GM19328 (cell line): ENCODE measurements around the gene TUBGCP5.
"Not testable (repeated sequence)": the region's sequence is repeated elsewhere in the genome, so short reads cannot be mapped to it uniquely, and the experiment has no call there.

Experiments used
- ATAC-seq: cut with Tn5 transposase; IDR thresholded peaks from one replicate; pipeline ENCODE4 v1.9.1; 2021; ENCODE audit warnings: mild to moderate bottlenecking, moderate library complexity; ENCODE audit not compliant: unreplicated experiment

The TUBGCP5 gene

DNA sequence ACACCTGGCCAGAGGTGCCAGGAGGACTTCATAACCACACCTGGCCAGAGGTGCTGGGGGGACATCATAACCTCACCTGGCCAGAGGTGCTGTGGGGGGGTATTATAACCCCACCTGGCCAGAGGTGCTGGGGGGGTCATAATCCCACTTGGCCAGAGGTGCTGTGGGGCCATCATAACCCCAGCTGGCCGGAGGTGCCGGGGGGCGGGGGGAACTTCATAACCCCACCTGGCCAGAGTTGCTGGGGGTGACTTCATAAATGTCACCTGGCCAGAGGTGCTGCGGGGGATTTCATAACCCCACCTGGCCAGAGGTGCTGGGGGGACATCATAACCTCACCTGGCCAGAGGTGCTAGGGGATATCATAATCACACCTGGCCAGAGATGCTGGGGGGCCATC lies 4.2 kb upstream of the TUBGCP5 start:
- not testable (repeated sequence) for ATAC-seq

DNA sequence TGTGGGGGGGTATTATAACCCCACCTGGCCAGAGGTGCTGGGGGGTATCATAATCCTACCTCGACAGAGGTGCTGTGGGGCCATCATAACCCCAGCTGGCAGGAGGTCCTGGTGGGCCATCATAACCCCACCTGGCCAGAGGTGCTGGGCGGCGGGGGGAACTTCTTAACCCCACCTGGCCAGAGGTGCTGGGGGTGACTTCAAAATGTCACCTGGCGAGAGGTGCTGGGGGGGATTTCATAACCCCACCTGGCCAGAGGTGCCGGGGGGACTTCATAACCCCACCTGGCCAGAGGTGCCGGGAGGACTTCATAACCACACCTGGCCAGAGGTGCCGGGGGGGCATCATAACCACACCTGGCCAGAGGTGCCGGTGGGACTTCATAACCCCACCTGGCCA lies 2.4 kb upstream of the TUBGCP5 start:
- not testable (repeated sequence) for ATAC-seq

DNA sequence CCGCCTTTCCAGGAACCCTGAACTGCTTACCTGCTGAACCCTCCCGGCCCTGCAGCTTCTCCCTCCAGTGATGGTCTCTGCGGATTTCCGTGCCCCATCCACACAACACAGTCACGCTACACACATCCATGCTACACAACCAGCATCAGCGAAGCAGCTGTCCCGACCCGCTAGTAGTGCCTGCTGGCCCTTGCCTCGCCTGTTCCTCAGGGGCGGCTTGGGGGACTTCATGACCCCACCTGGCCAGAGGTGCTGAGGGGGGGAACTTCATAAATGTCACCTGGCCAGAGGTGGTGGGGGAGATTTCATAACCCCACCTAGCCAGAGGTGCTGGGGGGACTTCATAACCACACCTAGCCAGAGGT lies 530 bp upstream of the TUBGCP5 start:
- ATAC-seq = no peak

DNA sequence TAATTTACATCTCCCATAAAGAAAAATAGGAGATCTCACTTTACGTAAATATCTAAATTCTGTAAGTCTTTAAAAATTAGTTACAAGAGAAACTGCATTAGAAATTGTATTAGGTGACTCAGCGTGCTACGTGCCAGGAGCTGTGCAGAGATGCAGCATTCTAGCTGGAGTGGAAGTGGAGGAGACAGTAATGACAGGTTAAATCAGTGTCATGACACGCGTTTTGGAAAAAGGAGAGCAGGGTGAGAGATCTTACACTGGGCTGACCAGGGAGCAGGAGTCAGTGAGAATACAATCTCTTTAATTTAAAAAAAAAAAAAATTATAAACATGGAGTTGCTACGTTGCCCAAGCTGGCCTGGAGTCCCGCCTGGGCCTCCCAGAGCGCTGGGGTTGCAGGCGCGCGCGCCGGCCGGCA lies 635 bp downstream of the TUBGCP5 start:
- peak; percentile 9 for ATAC-seq

DNA sequence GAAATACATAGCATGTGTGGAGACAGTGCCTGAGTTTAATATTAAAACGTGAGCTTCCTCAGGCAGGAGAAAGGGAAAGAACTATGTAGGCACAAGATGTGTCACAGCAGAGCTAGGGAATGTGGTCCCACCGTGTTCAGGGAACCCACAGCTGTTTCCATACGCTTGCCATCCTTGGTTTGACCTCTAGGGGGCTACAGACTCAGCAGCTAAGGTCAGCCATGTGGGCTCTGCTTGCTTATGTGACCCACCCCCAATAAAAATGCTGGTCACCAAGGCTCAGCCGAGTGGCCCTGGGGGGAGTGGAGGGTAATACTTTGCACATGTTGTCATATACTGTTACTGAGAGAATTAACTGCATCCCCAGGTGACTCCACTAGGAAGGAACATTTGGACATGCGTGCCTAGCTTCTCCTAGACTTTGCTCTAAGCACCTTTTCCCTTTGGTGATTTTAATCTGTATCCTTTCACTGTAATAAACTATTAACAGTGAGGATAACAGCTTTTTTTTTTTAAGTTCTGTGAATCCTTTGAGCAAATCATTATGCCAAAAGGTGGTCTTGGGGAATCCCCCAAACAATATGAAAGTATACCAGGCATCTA lies 3.3 kb downstream of the TUBGCP5 start:
- no peak for ATAC-seq

DNA sequence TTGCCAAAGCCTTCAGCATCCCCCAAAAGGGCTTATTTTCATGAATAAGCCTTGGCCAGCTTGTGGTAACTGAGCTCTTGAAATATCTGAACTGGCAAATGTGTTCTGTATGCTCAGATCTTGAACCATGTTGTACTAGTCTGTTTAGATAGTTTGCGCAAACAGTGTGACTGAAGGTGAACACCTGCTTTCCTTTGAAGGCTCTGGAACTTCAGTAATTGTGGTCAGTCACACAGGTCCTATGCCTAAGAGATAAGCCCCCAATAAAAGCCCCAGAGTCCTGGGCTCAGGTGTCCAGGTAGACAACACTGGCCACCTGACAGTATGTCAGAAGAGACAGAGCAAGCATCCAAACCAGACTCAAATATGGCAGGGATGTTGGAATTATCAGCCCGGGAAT lies 5.4 kb downstream of the TUBGCP5 start:
- no peak for ATAC-seq

DNA sequence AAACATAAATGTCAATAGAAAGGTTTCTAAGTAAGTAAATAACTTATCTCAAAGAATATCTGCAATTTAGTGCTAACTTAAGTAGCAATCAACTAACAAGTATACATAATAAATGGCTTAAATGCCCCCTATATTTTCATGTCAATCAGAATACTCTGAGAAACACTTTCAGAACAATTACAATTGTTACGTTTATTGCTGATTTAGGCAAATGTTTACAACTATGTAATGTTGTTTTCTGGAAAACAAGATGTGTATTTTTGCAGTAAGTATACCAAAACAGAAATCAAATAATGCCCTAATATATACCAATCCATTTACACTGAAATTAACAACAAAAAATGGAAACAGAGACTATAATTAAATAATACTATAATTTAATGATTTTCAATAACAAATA lies 13.2 kb downstream of the TUBGCP5 start:
- no peak for ATAC-seq

DNA sequence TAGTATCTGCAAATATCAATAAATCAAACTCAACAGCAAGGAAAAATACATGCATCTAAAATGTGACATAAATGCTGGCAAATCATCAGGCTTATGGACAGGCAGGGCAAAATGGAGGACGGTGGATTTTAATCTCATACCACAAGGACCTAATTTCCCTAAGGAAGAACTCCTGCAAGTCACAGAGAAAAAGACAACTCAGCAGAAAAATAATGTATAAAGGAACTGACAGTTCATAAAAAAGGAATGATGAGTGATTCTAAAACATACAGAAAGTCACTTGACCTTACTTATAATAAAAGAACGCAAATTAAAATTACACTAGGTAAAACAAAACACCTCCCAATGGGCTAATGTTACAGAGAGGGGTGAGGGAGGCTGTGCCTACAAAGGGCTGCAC lies 17.2 kb downstream of the TUBGCP5 start:
- no peak for ATAC-seq

DNA sequence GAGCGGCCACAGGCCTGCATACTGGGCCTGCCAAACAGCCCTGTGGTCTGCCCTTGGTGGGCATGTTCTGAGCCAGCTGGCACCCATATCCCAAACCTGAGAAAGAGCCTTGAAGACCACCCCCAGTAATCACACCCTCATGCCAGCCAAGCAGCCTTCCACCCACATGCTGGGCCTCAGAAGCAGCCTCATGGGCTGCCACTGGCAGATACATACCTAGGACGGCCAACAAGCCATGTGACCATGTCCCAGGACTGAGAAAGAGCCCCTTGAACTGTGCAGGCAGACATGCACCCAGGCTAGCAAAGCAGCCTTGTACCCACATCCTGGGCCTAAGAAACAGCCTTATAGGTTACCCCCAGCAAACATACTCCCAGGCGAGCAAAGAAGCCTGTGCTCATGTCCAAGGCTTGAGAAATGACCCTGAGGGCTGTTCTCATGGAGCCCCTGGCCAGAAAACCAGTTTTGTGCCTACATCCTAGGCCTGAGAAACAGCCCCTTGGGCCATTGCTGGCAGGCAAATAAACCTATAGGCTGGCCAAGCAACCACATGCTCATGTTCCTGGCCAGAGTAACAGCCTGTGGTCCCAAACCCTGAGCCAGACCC lies 24.9 kb downstream of the TUBGCP5 start:
- no peak for ATAC-seq

DNA sequence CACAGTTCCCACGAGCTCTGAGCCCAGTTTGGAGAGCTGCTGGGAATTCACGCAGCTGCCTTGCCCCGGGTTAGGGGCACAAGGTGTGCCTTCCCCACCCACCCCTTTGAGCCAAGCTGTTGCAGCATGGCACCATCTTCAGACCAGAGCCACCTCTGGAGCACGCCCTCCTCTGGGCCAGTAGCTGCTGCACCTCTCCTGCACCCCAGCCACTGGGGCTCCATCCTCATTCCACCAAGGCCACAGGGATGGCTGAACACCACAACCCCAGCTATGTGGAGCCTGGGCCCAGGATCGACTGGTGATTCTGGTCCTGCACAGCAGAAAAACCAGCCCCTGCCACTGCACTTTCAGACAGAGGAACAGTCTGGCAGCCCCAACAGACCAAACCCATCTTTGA lies 25.7 kb downstream of the TUBGCP5 start:
- no peak for ATAC-seq

DNA sequence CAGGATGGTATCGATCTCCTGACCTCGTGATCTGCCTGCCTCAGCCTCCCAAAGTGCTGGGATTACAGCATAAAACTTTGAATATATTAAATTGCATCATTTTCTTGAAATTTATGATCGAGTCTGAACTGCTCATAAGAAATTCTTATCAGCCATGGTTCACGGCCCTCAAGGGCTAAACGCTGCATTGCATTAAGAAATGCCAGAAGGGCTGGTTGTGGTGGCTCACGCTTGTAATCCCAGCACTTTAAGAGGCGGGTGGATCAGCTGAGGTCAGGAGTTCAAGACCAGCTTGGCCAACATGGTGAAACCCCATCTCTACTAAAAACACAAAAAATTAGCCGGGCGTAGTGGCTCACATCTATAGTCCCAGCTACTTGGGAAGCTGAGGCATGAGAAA lies 26.8 kb downstream of the TUBGCP5 start:
- ATAC-seq = not testable (repeated sequence)

DNA sequence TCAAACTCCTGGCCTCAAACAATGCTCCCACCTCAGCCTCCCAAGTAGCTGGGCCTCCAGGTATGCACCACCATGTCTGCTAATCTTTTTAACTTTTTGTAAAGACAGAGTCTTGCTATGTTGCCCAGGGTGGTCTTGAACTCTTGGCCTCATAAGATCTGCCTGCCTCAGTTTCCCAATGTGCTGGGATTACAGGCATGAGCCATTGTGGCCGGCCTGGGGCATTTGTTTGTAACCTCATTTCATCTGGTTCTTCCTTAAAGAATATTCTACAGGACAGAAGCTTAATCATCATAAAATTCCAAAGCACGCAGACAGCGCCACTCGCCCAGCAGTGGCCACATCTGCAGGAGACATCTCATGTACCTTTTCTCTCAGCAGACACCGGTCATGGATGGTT lies 35.6 kb downstream of the TUBGCP5 start:
- ATAC-seq = no peak

DNA sequence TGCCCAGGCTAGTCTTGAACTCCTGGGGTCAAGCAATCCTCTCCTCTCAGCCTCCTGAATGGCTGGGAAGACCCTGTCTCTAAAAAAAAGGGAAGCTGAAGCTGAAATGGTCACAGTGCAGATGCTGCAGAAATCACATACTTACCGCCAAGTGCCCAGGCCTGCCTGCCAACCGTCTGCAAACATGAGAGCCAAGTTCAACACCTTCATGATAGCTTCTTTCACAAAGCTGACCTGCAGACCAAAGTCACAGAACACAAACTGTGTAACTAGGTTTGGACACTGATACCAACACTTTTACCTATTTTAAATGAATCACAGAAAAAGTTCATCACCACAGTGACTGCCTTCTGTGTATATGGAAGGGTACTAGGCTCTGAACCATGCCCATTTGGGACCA lies 36.4 kb downstream of the TUBGCP5 start:
- no peak for ATAC-seq

DNA sequence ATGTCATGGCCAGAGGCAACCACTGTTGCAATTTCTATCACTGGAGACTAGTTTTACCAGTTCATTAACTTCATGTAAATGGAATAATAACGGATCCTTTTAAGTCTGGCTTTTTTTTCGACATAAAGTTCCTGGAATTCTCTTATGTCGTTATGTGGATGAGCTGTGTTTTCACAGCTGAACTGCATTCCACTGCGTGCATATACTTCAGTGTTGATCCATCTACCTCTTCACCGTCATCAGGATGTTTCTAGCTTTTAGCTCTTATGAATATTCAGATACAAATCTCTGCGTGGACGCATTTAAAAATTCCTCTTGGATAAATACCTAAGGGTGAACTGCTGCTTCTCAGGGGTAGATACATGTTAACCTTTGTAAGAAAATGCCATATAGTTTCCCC lies 43.6 kb downstream of the TUBGCP5 start:
- ATAC-seq = no peak

DNA sequence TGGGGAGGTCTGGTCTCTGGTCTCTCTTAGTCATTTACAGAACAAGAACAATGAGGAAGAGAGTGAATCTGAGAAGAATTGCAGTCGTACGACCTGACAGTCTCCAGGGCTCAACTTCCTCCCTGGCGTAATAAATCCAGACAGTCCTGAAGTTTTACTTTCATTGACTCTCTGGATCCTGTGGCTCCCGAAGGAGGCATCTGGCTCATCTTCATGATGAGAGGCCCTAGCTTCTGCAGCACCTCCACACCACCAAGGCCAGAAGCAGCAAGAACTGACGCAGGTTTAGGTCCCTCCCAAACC lies 47.4 kb downstream of the TUBGCP5 start:
- no peak for ATAC-seq

DNA sequence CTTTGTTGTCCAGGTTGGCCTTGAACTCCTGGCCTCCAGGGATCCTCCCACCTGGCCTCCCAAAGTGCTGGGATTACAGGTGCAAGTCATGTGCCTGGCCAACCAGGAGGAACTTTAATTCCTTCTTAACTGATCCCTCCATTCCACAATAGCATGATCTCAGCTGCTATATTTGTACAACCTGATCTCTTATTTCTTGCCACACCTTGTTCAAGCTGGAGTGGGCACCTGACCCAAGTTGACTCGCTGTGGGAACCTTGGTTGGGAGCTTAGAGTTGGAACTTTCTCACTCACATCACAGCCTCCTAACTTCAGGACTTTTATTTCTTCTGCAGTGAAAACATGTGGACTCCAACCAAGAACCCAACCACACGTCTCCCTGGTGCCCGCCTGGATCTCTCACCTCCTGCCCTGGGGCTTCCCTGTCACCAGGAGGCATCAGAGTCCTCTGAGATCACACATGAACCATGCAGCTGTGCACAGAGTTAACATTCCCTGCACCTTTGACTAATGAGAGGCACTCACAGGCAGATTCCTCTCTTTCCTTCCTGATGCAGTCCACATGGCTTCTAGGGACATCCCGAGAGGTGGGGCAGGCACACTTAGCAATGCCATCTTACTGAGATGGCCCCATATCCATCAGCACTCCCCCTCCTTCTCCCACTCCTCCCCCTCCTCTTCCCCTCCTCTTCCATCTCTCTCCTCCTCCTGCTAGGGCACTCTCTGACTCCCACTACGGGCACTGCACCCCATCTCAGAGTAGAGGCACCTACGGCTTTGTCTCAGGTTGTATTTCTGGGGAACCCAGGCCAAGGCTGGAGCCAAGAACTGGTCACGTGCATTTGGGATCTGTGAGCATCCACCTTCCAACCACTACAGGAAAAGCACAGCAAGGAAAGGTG lies 49.5 kb downstream of the TUBGCP5 start:
- ATAC-seq = no peak

DNA sequence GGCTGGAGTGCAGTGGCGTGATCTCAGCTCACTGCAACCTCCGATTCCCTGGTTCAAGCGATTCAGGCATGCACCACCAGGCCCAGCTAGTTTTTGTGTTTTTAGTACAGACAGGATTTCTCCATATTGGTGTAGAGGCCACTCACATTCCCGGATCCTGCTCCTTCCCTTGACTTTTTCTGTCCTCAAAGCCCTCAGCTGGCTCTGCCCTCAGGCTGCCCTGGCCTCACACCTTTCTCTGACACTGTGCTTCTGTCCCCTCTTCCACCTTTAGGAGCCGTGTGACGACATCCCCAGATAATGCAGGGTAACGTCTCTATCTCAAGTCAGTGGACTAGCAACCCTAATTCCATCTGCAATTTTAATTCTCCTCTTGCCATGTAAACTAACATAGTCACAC lies 50.6 kb downstream of the TUBGCP5 start:
- no peak for ATAC-seq

DNA sequence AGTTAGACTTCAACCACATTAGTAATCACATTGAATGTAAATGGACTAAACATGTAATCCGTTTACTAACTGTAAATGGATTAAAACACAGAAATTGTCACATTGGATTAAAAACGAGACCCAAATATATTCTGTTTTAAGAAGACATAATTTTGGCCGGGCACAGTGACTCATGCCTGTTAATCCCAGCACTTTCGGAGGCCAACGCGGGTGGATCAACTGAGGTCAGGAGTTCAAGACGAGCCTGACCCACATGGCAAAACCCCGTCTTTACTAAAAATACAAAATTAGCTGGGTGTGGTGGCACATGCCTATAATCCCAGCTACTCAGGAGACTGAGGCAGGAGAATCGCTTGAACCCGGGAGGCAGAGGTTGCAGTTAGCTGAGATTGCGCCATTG lies 57.4 kb downstream of the TUBGCP5 start:
- not testable (repeated sequence) for ATAC-seq

DNA sequence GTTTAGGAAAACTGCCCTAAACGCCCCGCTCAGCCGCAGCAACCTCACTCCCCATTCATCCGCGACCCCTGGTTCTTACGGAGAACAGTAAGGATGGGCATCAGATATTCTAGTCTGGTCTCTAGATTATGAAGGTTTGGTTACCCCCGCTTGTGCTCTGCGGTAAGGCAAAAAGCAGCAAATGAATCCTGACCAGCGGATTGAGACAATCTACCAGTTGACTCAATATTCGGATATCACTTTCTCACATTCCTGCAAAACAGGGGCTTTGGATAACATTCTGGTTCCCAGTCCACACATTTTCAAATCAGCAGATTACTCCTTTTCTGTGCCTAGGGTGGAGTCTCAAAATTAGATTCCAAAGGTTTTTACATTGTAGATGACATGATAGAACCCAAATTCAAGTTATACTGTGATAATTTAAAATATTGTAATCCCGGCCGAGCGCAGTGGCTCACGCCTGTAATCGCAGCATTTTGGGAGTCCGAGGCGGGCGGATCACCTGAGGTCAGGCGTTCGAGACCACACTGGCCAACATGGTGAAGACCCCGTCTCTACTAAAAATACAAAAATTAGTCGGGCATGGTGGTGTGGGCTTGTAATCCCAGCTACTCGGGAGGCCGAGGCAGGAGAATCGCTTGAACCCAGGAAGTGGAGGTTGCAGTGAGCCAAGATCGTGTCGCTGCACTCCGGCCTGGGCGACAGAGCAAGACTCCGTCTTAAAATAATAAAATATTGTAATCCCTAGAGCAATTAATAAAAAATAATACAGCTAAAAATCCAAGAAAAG lies 58.1 kb downstream of the TUBGCP5 start:
- no peak for ATAC-seq

DNA sequence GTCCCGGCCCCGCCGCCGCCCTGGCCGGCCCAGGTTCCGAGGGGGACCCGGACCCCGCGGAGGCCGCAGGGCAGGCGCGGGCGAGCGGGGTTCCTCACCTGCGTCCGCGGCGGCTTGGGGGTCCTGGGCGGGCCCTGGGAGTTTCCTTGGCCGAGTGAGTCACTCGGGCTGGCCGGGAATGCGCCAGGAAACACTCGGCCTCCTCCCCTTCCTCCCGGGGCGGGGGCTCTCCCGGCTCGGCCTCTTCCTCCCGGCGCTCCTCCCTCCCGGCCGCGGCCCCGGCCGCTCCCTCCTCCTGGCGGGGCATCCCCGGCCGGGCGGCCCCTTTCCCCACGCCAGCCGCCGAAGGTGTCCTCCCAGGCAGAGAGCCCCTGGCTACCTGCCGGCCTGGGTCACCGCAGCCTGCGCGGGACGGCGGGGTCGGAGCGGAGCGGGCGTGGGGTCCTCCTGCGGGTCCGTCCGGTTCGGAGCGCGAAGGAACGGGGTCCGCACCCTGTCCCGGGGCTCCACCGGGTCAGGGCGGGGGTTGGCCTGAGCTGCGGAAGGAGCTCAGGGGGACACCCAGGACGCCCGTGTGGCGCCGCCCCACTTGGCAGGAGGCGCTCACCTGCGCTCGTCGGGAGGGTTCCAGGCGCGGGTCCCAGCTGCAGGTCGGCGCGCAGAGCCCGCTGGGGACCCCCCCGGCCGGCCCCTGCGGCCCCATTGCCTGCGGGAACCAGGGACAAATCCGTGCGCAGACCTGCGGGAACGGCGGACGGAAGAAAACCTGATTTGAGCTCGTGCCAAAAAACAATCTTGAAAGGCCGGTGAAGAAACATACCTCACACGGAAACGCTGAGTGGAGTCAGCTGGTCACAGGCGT lies 58.9 kb downstream of the TUBGCP5 start, which contains the start of gene CYFIP1:
Gene CYFIP1, minus strand, starts transcription at position 180 of the 862 bp plus-strand sequence. CDS start 33,083 bp downstream, outside the sequence.
- ATAC-seq = no peak
